WTC11 (cell line): ENCODE results near the gene SDHAF2. TPM values are rescaled to one million over a fixed set of nuclear protein-coding genes. Genes with fewer than 3 reads are reported as not detected.

Source experiments
- ATAC-seq: fragments of 200-7000 bp; cut with Tn5 transposase; 2 replicates; pipeline ENCODE4 v1.10.0; 2021; ENCODE audit warnings: mild to moderate bottlenecking, moderate library complexity
- CTCF ChIA-PET: fragments of 300-600 bp; sonication (Branson Sonifier 250); formaldehyde crosslinking; loops from one replicate; lab custom pipeline; 2021; ENCODE audit warnings: antibody characterized with exemption; lab: Charles Lee
- POLR2A ChIA-PET: fragments of 350-600 bp; sonication (Branson Sonifier 250); formaldehyde crosslinking; loops from one replicate; lab custom pipeline; 2021; ENCODE audit warnings: antibody characterized with exemption; lab: Charles Lee
- DNase-seq: peaks from one replicate; pipeline ENCODE4 v3.0.0; 2021; ENCODE audit warnings: low spot score
- H3K27ac Mint-ChIP-seq: 2 replicates; pipeline ENCODE4 v1.8.0; 2021; ENCODE audit warnings: mixed read lengths
- H3K27me3 Mint-ChIP-seq: 2 replicates; pipeline ENCODE4 v1.8.0; 2021; ENCODE audit warnings: low read depth, mild to moderate bottlenecking, moderate library complexity, mixed read lengths
- H3K36me3 Mint-ChIP-seq: 2 replicates; pipeline ENCODE4 v1.8.0; 2021; ENCODE audit warnings: mixed read lengths
- H3K4me1 Mint-ChIP-seq: 2 replicates; pipeline ENCODE4 v1.8.0; 2022; ENCODE audit warnings: mixed read lengths
- H3K4me3 Mint-ChIP-seq: 2 replicates; pipeline ENCODE4 v1.8.0; 2021; ENCODE audit warnings: mild to moderate bottlenecking, moderate library complexity, mixed read lengths
- H3K9me3 Mint-ChIP-seq: 2 replicates; pipeline ENCODE4 v1.8.0; 2021; ENCODE audit warnings: mixed read lengths
- ATF2 ChIP-seq: sonication (generic); formaldehyde crosslinking; IDR thresholded peaks from 2 replicates; pipeline ENCODE4 v1.8.1; 2022; ENCODE audit warnings: low read depth, missing genetic modification reagents, borderline replicate concordance
- ATF3 ChIP-seq: sonication (generic); formaldehyde crosslinking; conservative IDR thresholded peaks from 2 replicates; pipeline ENCODE4 v1.8.1; 2022; ENCODE audit warnings: mild to moderate bottlenecking, missing genetic modification reagents
- CDX4 ChIP-seq: fragments of 250-450 bp; sonication (Bioruptor Pico); IDR thresholded peaks from 2 replicates; pipeline ENCODE4 v1.9.0; 2021; ENCODE audit warnings: moderate library complexity, mild to moderate bottlenecking, inconsistent platforms, borderline replicate concordance
- CREB1 ChIP-seq: sonication (generic); formaldehyde crosslinking; IDR thresholded peaks from 2 replicates; pipeline ENCODE4 v1.8.0; 2023; ENCODE audit warnings: mild to moderate bottlenecking, missing genetic modification reagents
- CREM ChIP-seq: sonication (generic); formaldehyde crosslinking; IDR thresholded peaks from 2 replicates; pipeline ENCODE4 v1.8.1; 2022; ENCODE audit warnings: mild to moderate bottlenecking, missing genetic modification reagents, moderate library complexity
- ESRRA ChIP-seq: sonication (generic); formaldehyde crosslinking; IDR thresholded peaks from 2 replicates; pipeline ENCODE4 v1.8.1; 2022; ENCODE audit warnings: mild to moderate bottlenecking, missing genetic modification reagents, borderline replicate concordance
- ETV6 ChIP-seq: sonication (generic); formaldehyde crosslinking; IDR thresholded peaks from 2 replicates; pipeline ENCODE4 v1.8.1; 2022; ENCODE audit warnings: mild to moderate bottlenecking, missing genetic modification reagents
- FOXJ3 ChIP-seq: sonication (generic); formaldehyde crosslinking; IDR thresholded peaks from 2 replicates; pipeline ENCODE4 v1.9.0; 2021; ENCODE audit warnings: missing genetic modification reagents, mild to moderate bottlenecking, borderline replicate concordance
- FOXP4 ChIP-seq: sonication (generic); formaldehyde crosslinking; IDR thresholded peaks from 2 replicates; pipeline ENCODE4 v1.8.0; 2022; ENCODE audit warnings: mild to moderate bottlenecking, missing genetic modification reagents
- GTF2I ChIP-seq: fragments of 250-450 bp; sonication (Bioruptor Pico); conservative IDR thresholded peaks from 2 replicates; pipeline ENCODE4 v1.4.0; 2021; ENCODE audit warnings: mild to moderate bottlenecking
- JUN ChIP-seq: sonication (generic); formaldehyde crosslinking; IDR thresholded peaks from 2 replicates; pipeline ENCODE4 v1.8.0; 2023; ENCODE audit warnings: mild to moderate bottlenecking, missing genetic modification reagents
- KAT7 ChIP-seq: sonication (generic); formaldehyde crosslinking; IDR thresholded peaks from 2 replicates; pipeline ENCODE4 v1.8.1; 2023; ENCODE audit warnings: missing genetic modification reagents, mild to moderate bottlenecking, borderline replicate concordance
- NFE2L1 ChIP-seq: sonication (generic); formaldehyde crosslinking; IDR thresholded peaks from 2 replicates; pipeline ENCODE4 v1.8.1; 2023; ENCODE audit warnings: missing genetic modification reagents
- OVOL2 ChIP-seq: fragments of 250-450 bp; sonication (Bioruptor Pico); IDR thresholded peaks from 2 replicates; pipeline ENCODE4 v1.9.0; 2021; ENCODE audit warnings: mild to moderate bottlenecking, borderline replicate concordance
- PREB ChIP-seq: sonication (generic); formaldehyde crosslinking; IDR thresholded peaks from 2 replicates; pipeline ENCODE4 v1.8.1; 2022; ENCODE audit warnings: mild to moderate bottlenecking, missing genetic modification reagents, moderate library complexity, borderline replicate concordance
- RELA ChIP-seq: sonication (generic); formaldehyde crosslinking; IDR thresholded peaks from 2 replicates; pipeline ENCODE4 v1.8.1; 2022; ENCODE audit warnings: missing genetic modification reagents, mild to moderate bottlenecking, borderline replicate concordance
- RORB ChIP-seq: fragments of 250-450 bp; sonication (Bioruptor Pico); IDR thresholded peaks from 2 replicates; pipeline ENCODE4 v1.9.0; 2021; ENCODE audit warnings: mild to moderate bottlenecking
- SMAD3 ChIP-seq: sonication (generic); formaldehyde crosslinking; IDR thresholded peaks from 2 replicates; pipeline ENCODE4 v1.8.0; 2022; ENCODE audit warnings: missing genetic modification reagents, mild to moderate bottlenecking, borderline replicate concordance
- SOX15 ChIP-seq: fragments of 250-450 bp; sonication (Bioruptor Pico); IDR thresholded peaks from 2 replicates; pipeline ENCODE4 v1.9.0; 2021; ENCODE audit warnings: mild to moderate bottlenecking
- SP1 ChIP-seq: sonication (generic); formaldehyde crosslinking; conservative IDR thresholded peaks from 2 replicates; pipeline ENCODE4 v1.8.1; 2022; ENCODE audit warnings: missing genetic modification reagents
- TCF7 ChIP-seq: sonication (generic); formaldehyde crosslinking; IDR thresholded peaks from 2 replicates; pipeline ENCODE4 v1.8.0; 2022; ENCODE audit warnings: mild to moderate bottlenecking, low read depth, missing genetic modification reagents, moderate library complexity
- TEAD4 ChIP-seq: sonication (generic); formaldehyde crosslinking; IDR thresholded peaks from 2 replicates; pipeline ENCODE4 v1.8.0; 2022; ENCODE audit warnings: mild to moderate bottlenecking, missing genetic modification reagents
- ZBTB21 ChIP-seq: sonication (generic); formaldehyde crosslinking; IDR thresholded peaks from 2 replicates; pipeline ENCODE4 v1.8.1; 2023; ENCODE audit warnings: mild to moderate bottlenecking, missing genetic modification reagents, borderline replicate concordance
- ZNF121 ChIP-seq: sonication (generic); formaldehyde crosslinking; IDR thresholded peaks from 2 replicates; pipeline ENCODE4 v1.8.0; 2023; ENCODE audit warnings: missing genetic modification reagents
- ZNF232 ChIP-seq: sonication (generic); formaldehyde crosslinking; IDR thresholded peaks from 2 replicates; pipeline ENCODE4 v1.8.0; 2022; ENCODE audit warnings: mild to moderate bottlenecking, missing genetic modification reagents
- ZNF263 ChIP-seq: sonication (generic); formaldehyde crosslinking; IDR thresholded peaks from 2 replicates; pipeline ENCODE4 v1.8.1; 2022; ENCODE audit warnings: low read depth, mild to moderate bottlenecking, moderate library complexity, missing genetic modification reagents
- ZNF423 ChIP-seq: fragments of 250-450 bp; sonication (Bioruptor Pico); IDR thresholded peaks from 2 replicates; pipeline ENCODE4 v2.1.2; 2022; ENCODE audit warnings: mild to moderate bottlenecking, moderate library complexity
- ZNF671 ChIP-seq: fragments of 250-450 bp; sonication (Bioruptor Pico); IDR thresholded peaks from 2 replicates; pipeline ENCODE4 v1.8.0; 2021; ENCODE audit warnings: mild to moderate bottlenecking
- total RNA-seq: library from RNA; stranded (reverse); gene quantifications from 3 replicates; pipeline ENCODE4 v1.2.3, GENCODE V29; 2021
- TF ChIP-seq, protein P1 (sequence below): sonication (generic); formaldehyde crosslinking; IDR thresholded peaks from 2 replicates; pipeline ENCODE4 v1.8.1; 2022; ENCODE audit warnings: low read depth, mild to moderate bottlenecking, moderate library complexity, missing genetic modification reagents, borderline replicate concordance
- TF ChIP-seq, protein P2 (sequence below): sonication (generic); formaldehyde crosslinking; IDR thresholded peaks from 2 replicates; pipeline ENCODE4 v1.8.1; 2022; ENCODE audit warnings: missing genetic modification reagents, borderline replicate concordance

The SDHAF2 gene
- total RNA-seq, 1 experiment from 2014 or later, result 36.5 TPM

GRCh38 chr11:61468002-61468401 is 38.1 kb downstream of the SDHAF2 start:
- H3K27ac Mint-ChIP-seq, result 0 out of 2 replicates have a peak overlapping the region, but pooled peaks have one; percentile 9
- peaks cover 10% of the 10 kb centered on the region; the same call in 1 of the 2 replicates for H3K36me3 Mint-ChIP-seq
- no peak for ATAC-seq
- DNase-seq, result no peak
- TF ChIP-seq JUN (no peak), FOXJ3 (CRISPR knock-in tag) (no peak), PREB (CRISPR knock-in tag) (no peak), ESRRA (CRISPR knock-in tag) (no peak), ATF3 (CRISPR knock-in tag) (no peak), ZNF263 (CRISPR knock-in tag) (no peak), ZBTB21 (CRISPR knock-in tag) (no peak), SP1 (CRISPR knock-in tag) (no peak), CREM (no peak), KAT7 (CRISPR knock-in tag) (no peak), NFE2L1 (CRISPR knock-in tag) (no peak), ZNF423 (no peak), RORB (CRISPR knock-in tag) (no peak), FOXP4 (CRISPR knock-in tag) (no peak), SOX15 (CRISPR knock-in tag) (no peak), ZNF232 (no peak), ETV6 (CRISPR knock-in tag) (no peak), RELA (no peak)
- TF ChIP-seq, protein P1, sequence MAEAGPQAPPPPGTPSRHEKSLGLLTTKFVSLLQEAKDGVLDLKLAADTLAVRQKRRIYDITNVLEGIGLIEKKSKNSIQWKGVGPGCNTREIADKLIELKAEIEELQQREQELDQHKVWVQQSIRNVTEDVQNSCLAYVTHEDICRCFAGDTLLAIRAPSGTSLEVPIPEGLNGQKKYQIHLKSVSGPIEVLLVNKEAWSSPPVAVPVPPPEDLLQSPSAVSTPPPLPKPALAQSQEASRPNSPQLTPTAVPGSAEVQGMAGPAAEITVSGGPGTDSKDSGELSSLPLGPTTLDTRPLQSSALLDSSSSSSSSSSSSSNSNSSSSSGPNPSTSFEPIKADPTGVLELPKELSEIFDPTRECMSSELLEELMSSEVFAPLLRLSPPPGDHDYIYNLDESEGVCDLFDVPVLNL, result no peak
- ChIA-PET CTCF (interaction anchor here (1.8 kb wide), 1 partner anchor 48 kb away, joined by 5 read pairs; no protein-coding TSS in a partner anchor), POLR2A (interaction anchor here (0.5 kb wide), 1 partner anchor 9 kb away, joined by 3 read pairs; no protein-coding TSS in a partner anchor)
- H3K27me3 Mint-ChIP-seq, result no peaks in the 10 kb centered on the region
- no peaks in the 10 kb centered on the region for H3K4me1 Mint-ChIP-seq
- H3K9me3 Mint-ChIP-seq, result no peaks in the 10 kb centered on the region
- H3K4me3 Mint-ChIP-seq, result no peak overlapping the region

DNA sequence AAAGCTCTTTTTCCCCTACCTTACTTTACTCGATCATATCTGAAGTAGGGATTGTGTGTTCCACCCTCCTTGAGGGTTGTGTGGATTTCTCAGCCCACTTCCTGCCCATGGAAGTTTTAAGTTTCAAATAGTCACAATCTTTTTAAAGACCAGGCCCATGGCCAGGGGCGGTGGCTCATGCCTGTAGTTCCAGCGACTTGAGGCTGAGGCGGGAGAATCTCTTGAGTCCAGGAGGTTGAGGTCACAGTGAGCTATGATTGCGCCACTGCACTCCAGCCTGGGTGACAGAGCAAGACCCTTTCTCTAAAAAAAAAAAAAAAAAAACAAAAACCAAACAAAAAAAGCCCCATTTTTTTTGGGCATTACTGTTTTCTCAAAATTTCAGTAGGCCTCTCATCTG is 42.4 kb downstream of the SDHAF2 start:
- Mint-ChIP-seq H3K27me3 (no peaks in the 10 kb centered on the region), H3K36me3 (peaks cover 14% of the 10 kb centered on the region; the same call in 1 of the 2 replicates), H3K27ac (no peak overlapping the region), H3K4me3 (no peak overlapping the region), H3K9me3 (no peaks in the 10 kb centered on the region), H3K4me1 (0 out of 2 replicates have a peak, but pooled peaks cover 1% of the 10 kb centered on the region)
- CTCF ChIA-PET, result interaction anchor here (0.6 to 2.9 kb wide), 10 partner anchors 10 to 167 kb away, joined by 3 to 17 read pairs (median 4); no protein-coding TSS in a partner anchor
- no peak for ATAC-seq
- DNase-seq, result no peak
- POLR2A ChIA-PET, result interaction anchor here (0.6 to 0.7 kb wide), 2 partner anchors 309 to 1384 kb away, joined by 3 to 4 read pairs; no protein-coding TSS in a partner anchor
- TF ChIP-seq TEAD4 (CRISPR knock-in tag), result no peak
- no peak for TF ChIP-seq ZNF232
- no peak for TF ChIP-seq CDX4 (CRISPR knock-in tag)
- no peak for TF ChIP-seq ZNF671
- TF ChIP-seq, protein P2, sequence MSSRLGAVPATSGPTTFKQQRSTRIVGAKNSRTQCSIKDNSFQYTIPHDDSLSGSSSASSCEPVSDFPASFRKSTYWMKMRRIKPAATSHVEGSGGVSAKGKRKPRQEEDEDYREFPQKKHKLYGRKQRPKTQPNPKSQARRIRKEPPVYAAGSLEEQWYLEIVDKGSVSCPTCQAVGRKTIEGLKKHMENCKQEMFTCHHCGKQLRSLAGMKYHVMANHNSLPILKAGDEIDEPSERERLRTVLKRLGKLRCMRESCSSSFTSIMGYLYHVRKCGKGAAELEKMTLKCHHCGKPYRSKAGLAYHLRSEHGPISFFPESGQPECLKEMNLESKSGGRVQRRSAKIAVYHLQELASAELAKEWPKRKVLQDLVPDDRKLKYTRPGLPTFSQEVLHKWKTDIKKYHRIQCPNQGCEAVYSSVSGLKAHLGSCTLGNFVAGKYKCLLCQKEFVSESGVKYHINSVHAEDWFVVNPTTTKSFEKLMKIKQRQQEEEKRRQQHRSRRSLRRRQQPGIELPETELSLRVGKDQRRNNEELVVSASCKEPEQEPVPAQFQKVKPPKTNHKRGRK (CRISPR knock-in tag), result no peak
- TF ChIP-seq OVOL2, result no peak
- TF ChIP-seq TCF7 (CRISPR knock-in tag), result no peak
- no peak for TF ChIP-seq CREB1 (CRISPR knock-in tag)
- no peak for TF ChIP-seq SMAD3
- TF ChIP-seq ATF2 (CRISPR knock-in tag), result no peak
- no peak for TF ChIP-seq ZNF121 (CRISPR knock-in tag)
- TF ChIP-seq GTF2I (CRISPR knock-in tag), result no peak
